SK-N-SH treated with all-trans-retinoic acid at 6 μM for 48 hours (cell line): Measurements from ENCODE around the gene WNT6.

Experiments used
- ATAC-seq: fragments of 200-7000 bp; cut with Tn5 transposase; 3 replicates; pipeline ENCODE4 v1.9.1; 2020; ENCODE audit warnings: mild to moderate bottlenecking, moderate library complexity
- ARNTL ChIP-seq: fragments of 450-650 bp; formaldehyde crosslinking; IDR thresholded peaks from 2 replicates; pipeline ENCODE4 v1.5.0; 2020; ENCODE audit warnings: low read depth, mild to moderate bottlenecking, moderate library complexity, borderline replicate concordance
- CSDC2 ChIP-seq: fragments of 250-450 bp; sonication (Bioruptor Pico); IDR thresholded peaks from 2 replicates; pipeline ENCODE4 v1.5.0; 2020; ENCODE audit warnings: mild to moderate bottlenecking, moderate library complexity
- ESRRG ChIP-seq: fragments of 250-450 bp; sonication (Bioruptor Pico); IDR thresholded peaks from 2 replicates; pipeline ENCODE4 v1.6.1; 2021; ENCODE audit warnings: mild to moderate bottlenecking
- GLIS3 ChIP-seq: fragments of 250-450 bp; sonication (Bioruptor Pico); IDR thresholded peaks from 2 replicates; pipeline ENCODE4 v1.5.0; 2020; ENCODE audit warnings: mild to moderate bottlenecking, moderate library complexity
- ISL1 ChIP-seq: fragments of 250-450 bp; sonication (Bioruptor Pico); IDR thresholded peaks from 2 replicates; pipeline ENCODE4 v2.1.2; 2022; ENCODE audit warnings: mild to moderate bottlenecking, moderate library complexity
- OSR1 ChIP-seq: fragments of 250-450 bp; sonication (Bioruptor Pico); IDR thresholded peaks from 2 replicates; pipeline ENCODE4 v1.8.0; 2022; ENCODE audit warnings: moderate library complexity, mild to moderate bottlenecking, inconsistent platforms
- PPARA ChIP-seq: fragments of 250-450 bp; sonication (Bioruptor Pico); IDR thresholded peaks from 2 replicates; pipeline ENCODE4 v1.5.0; 2020; ENCODE audit warnings: mild to moderate bottlenecking, borderline replicate concordance
- RARB ChIP-seq: fragments of 250-450 bp; sonication (Bioruptor Pico); IDR thresholded peaks from 2 replicates; pipeline ENCODE4 v1.8.0; 2021; ENCODE audit warnings: mild to moderate bottlenecking, moderate library complexity
- SNAI2 ChIP-seq: fragments of 250-450 bp; sonication (Bioruptor Pico); IDR thresholded peaks from 2 replicates; pipeline ENCODE4 v1.5.0; 2020; ENCODE audit warnings: mild to moderate bottlenecking, moderate library complexity
- TCF4 ChIP-seq: fragments of 250-450 bp; sonication (Bioruptor Pico); IDR thresholded peaks from 2 replicates; pipeline ENCODE4 v1.8.0; 2021; ENCODE audit warnings: mild to moderate bottlenecking, moderate library complexity, borderline replicate concordance
- TOX ChIP-seq: fragments of 250-450 bp; sonication (Bioruptor Pico); IDR thresholded peaks from 2 replicates; pipeline ENCODE4 v1.8.0; 2021; ENCODE audit warnings: mild to moderate bottlenecking, moderate library complexity, borderline replicate concordance
- TSHZ2 ChIP-seq: fragments of 250-450 bp; sonication (Bioruptor Pico); IDR thresholded peaks from 2 replicates; pipeline ENCODE4 v1.5.0; 2020; ENCODE audit warnings: mild to moderate bottlenecking, moderate library complexity
- ZFP3 ChIP-seq: fragments of 250-450 bp; sonication (Bioruptor Pico); IDR thresholded peaks from 2 replicates; pipeline ENCODE4 v1.5.0; 2020; ENCODE audit warnings: mild to moderate bottlenecking, moderate library complexity
- ZFP30 ChIP-seq: fragments of 450-650 bp; formaldehyde crosslinking; IDR thresholded peaks from 2 replicates; pipeline ENCODE4 v1.5.0; 2022; ENCODE audit warnings: mild to moderate bottlenecking, moderate library complexity
- ZNF70 ChIP-seq: fragments of 450-650 bp; formaldehyde crosslinking; IDR thresholded peaks from 2 replicates; pipeline ENCODE4 v1.5.0; 2020; ENCODE audit warnings: mild to moderate bottlenecking, moderate library complexity
- ZNF8 ChIP-seq: fragments of 450-650 bp; formaldehyde crosslinking; IDR thresholded peaks from 2 replicates; pipeline ENCODE4 v1.5.0; 2020; ENCODE audit warnings: mild to moderate bottlenecking, moderate library complexity
- TF ChIP-seq, protein P1 (sequence below): fragments of 250-450 bp; sonication (Bioruptor Pico); IDR thresholded peaks from 2 replicates; pipeline ENCODE4 v1.5.1; 2020; ENCODE audit warnings: low read depth, mild to moderate bottlenecking, moderate library complexity
- TF ChIP-seq, protein P2 (sequence below): fragments of 250-450 bp; sonication (Bioruptor Pico); IDR thresholded peaks from 2 replicates; pipeline ENCODE4 v1.8.0; 2021; ENCODE audit warnings: low read depth, mild to moderate bottlenecking, moderate library complexity, borderline replicate concordance
- TF ChIP-seq, protein P3 (sequence below): fragments of 250-450 bp; sonication (Bioruptor Pico); IDR thresholded peaks from 2 replicates; pipeline ENCODE4 v1.5.1; 2021; ENCODE audit warnings: mild to moderate bottlenecking, moderate library complexity
- TF ChIP-seq, protein P4 (sequence below): fragments of 250-450 bp; sonication (Bioruptor Pico); IDR thresholded peaks from 2 replicates; pipeline ENCODE4 v1.8.0; 2020; ENCODE audit warnings: mild to moderate bottlenecking, moderate library complexity, borderline replicate concordance

WNT6 gene

GRCh38 chr2:218896501-218897393, 37.1 kb downstream of the WNT6 start:
- TF ChIP-seq, protein P1, sequence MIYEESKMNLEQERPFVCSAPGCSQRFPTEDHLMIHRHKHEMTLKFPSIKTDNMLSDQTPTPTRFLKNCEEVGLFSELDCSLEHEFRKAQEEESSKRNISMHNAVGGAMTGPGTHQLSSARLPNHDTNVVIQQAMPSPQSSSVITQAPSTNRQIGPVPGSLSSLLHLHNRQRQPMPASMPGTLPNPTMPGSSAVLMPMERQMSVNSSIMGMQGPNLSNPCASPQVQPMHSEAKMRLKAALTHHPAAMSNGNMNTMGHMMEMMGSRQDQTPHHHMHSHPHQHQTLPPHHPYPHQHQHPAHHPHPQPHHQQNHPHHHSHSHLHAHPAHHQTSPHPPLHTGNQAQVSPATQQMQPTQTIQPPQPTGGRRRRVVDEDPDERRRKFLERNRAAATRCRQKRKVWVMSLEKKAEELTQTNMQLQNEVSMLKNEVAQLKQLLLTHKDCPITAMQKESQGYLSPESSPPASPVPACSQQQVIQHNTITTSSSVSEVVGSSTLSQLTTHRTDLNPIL, result no peak
- TF ChIP-seq TOX (no peak), ZNF8 (CRISPR knock-in tag) (no peak), ZFP3 (CRISPR knock-in tag) (no peak), RARB (CRISPR knock-in tag) (no peak), OSR1 (CRISPR knock-in tag) (no peak), SNAI2 (no peak), ARNTL (CRISPR knock-in tag) (no peak), ISL1 (CRISPR knock-in tag) (no peak), GLIS3 (no peak), ESRRG (CRISPR knock-in tag) (no peak), TSHZ2 (CRISPR knock-in tag) (no peak)
- TF ChIP-seq, protein P2, sequence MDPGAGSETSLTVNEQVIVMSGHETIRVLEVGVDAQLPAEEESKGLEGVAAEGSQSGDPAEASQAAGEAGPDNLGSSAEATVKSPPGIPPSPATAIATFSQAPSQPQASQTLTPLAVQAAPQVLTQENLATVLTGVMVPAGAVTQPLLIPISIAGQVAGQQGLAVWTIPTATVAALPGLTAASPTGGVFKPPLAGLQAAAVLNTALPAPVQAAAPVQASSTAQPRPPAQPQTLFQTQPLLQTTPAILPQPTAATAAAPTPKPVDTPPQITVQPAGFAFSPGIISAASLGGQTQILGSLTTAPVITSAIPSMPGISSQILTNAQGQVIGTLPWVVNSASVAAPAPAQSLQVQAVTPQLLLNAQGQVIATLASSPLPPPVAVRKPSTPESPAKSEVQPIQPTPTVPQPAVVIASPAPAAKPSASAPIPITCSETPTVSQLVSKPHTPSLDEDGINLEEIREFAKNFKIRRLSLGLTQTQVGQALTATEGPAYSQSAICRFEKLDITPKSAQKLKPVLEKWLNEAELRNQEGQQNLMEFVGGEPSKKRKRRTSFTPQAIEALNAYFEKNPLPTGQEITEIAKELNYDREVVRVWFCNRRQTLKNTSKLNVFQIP (CRISPR knock-in tag), result no peak

GRCh38 chr2:218897394-218898108, 37.9 kb downstream of the WNT6 start:
- ATAC-seq, result peak; percentile 8; the same call in 2 of the 3 replicates
- TF ChIP-seq, protein P3, sequence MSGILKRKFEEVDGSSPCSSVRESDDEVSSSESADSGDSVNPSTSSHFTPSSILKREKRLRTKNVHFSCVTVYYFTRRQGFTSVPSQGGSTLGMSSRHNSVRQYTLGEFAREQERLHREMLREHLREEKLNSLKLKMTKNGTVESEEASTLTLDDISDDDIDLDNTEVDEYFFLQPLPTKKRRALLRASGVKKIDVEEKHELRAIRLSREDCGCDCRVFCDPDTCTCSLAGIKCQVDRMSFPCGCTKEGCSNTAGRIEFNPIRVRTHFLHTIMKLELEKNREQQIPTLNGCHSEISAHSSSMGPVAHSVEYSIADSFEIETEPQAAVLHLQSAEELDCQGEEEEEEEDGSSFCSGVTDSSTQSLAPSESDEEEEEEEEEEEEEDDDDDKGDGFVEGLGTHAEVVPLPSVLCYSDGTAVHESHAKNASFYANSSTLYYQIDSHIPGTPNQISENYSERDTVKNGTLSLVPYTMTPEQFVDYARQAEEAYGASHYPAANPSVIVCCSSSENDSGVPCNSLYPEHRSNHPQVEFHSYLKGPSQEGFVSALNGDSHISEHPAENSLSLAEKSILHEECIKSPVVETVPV (CRISPR knock-in tag), result no peak
- TF ChIP-seq ZNF70 (no peak), OSR1 (CRISPR knock-in tag) (no peak), ZFP3 (CRISPR knock-in tag) (no peak), CSDC2 (no peak), ZFP30 (CRISPR knock-in tag) (no peak), TCF4 (CRISPR knock-in tag) (no peak), GLIS3 (no peak), PPARA (CRISPR knock-in tag) (no peak), ISL1 (CRISPR knock-in tag) (no peak), SNAI2 (no peak), ARNTL (CRISPR knock-in tag) (no peak)
- TF ChIP-seq, protein P4, sequence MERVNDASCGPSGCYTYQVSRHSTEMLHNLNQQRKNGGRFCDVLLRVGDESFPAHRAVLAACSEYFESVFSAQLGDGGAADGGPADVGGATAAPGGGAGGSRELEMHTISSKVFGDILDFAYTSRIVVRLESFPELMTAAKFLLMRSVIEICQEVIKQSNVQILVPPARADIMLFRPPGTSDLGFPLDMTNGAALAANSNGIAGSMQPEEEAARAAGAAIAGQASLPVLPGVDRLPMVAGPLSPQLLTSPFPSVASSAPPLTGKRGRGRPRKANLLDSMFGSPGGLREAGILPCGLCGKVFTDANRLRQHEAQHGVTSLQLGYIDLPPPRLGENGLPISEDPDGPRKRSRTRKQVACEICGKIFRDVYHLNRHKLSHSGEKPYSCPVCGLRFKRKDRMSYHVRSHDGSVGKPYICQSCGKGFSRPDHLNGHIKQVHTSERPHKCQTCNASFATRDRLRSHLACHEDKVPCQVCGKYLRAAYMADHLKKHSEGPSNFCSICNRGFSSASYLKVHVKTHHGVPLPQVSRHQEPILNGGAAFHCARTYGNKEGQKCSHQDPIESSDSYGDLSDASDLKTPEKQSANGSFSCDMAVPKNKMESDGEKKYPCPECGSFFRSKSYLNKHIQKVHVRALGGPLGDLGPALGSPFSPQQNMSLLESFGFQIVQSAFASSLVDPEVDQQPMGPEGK (CRISPR knock-in tag), result no peak
- TF ChIP-seq, protein P2 (CRISPR knock-in tag), result no peak
- TF ChIP-seq, protein P1, result no peak
- TF ChIP-seq, all 23 proteins: peak for 0

More at GRCh38 chr2:218896501-218897393, 37.1 kb downstream of the WNT6 start:
- ATAC-seq, result peak; percentile 11; the same call in 2 of the 3 replicates
